Spleen (tissue), 11 donors: Measurements from ENCODE around the gene DPM1. TPM values are rescaled to one million over a fixed set of nuclear protein-coding genes. Genes with fewer than 3 reads are reported as not detected.
A peak's percentile ranks its signal among the peaks of the same experiment; 100 is the strongest.

ENCODE experiments used
- DNase-seq: peaks from one replicate; pipeline ENCODE4 v3.0.0-alpha.2; 2020
- H3K27ac ChIP-seq, 8 donors: fragments of 200-600 bp; sonication (generic) in 7 of 8; 1 replicate in 4 of 8; 2 replicates in 4 of 8; pipeline versions ENCODE4 v1.5.0 to v1.8.0; 2016 to 2021; ENCODE audit warnings: inconsistent platforms in 4 of 8, mild to moderate bottlenecking in 4 of 8, moderate library complexity in 1 of 8
- H3K27me3 ChIP-seq, 7 donors: fragments of 200-600 bp; sonication (generic) in 6 of 7; replicated peaks in 1 of 7; 1 replicate in 4 of 7; 2 replicates in 3 of 7; pipeline versions ENCODE4 v1.5.0 to v1.8.0; 2016 to 2021; ENCODE audit warnings: inconsistent platforms in 3 of 7, mild to moderate bottlenecking in 1 of 7
- H3K36me3 ChIP-seq, 6 donors: fragments of 200-600 bp; sonication (generic) in 5 of 6; 1 replicate in 4 of 6; 2 replicates in 2 of 6; pipeline versions ENCODE4 v1.5.0 to v1.8.0; 2016 to 2021; ENCODE audit warnings: inconsistent platforms in 2 of 6
- H3K4me1 ChIP-seq, 6 donors: fragments of 200-600 bp; sonication (generic) in 5 of 6; 1 replicate in 3 of 6; 2 replicates in 3 of 6; pipeline versions ENCODE4 v1.5.0 to v1.8.0; 2016 to 2021; ENCODE audit warnings: inconsistent platforms in 3 of 6
- H3K4me3 ChIP-seq, 8 donors: fragments of 200-600 bp; sonication (generic) in 7 of 8; 1 replicate in 4 of 8; 2 replicates in 4 of 8; pipeline versions ENCODE4 v1.5.0 to v1.8.0; 2016 to 2021; ENCODE audit warnings: inconsistent platforms in 4 of 8, mild to moderate bottlenecking in 4 of 8, moderate library complexity in 2 of 8
- H3K9me3 ChIP-seq, 8 donors: fragments of 200-600 bp; sonication (generic) in 7 of 8; 1 replicate in 4 of 8; 2 replicates in 4 of 8; pipeline versions ENCODE4 v1.5.0 to v1.8.0; 2016 to 2021; ENCODE audit warnings: inconsistent platforms in 4 of 8
- POLR2A ChIP-seq, 3 donors: fragments of 450-650 bp; IDR thresholded peaks; one replicate each; pipeline ENCODE4 v1.5.1; 2017; ENCODE audit warnings: antibody characterized with exemption in 3 of 3, mild to moderate bottlenecking in 1 of 3
- POLR2AphosphoS5 ChIP-seq, 3 donors: sonication (generic); formaldehyde crosslinking; IDR thresholded peaks; one replicate each; pipeline ENCODE4 v1.5.1; 2017; ENCODE audit warnings: antibody characterized with exemption in 3 of 3
- WGBS, 5 donors: extraction: QIAGEN DNeasy Blood & Tissue Kit in 3 of 5; methylation state at CpG; one replicate each; pipeline versions ENCODE4 v1.1.5 to v1.1.7; 2013 to 2018; 5-methylcytosine and 5-hydroxymethylcytosine counted together
- intact Hi-C: fragments of 100-400 bp; cut with DNase I; formaldehyde crosslinking; loops from one replicate; pipeline ENCODE4 v1.15.0; 2023; ENCODE audit warnings: low total_unique reads
- polyA plus RNA-seq, 3 donors: library from polyadenylated mRNA; stranded (reverse); fragments of 200-250 nt; gene quantifications; one replicate each; pipeline ENCODE4 v1.2.1, GENCODE V29; 2013
- total RNA-seq, 7 donors: library from RNA; depleted of rRNA in 3 of 7; stranded (reverse); fragments of >200 nt in 3 of 7; fragmentation: NEBNext Ultra II Directional in 4 of 7; extraction: Animal tissue kit (Norgen Biotek cat#: 25700) in 4 of 7; gene quantifications; one replicate each; pipeline versions ENCODE4 v1.1.0 to v1.2.1, GENCODE V29; 2016 to 2021
- TF ChIP-seq, protein P1 (sequence below), 11 experiments: fragments of 200-600 bp in 7 of 11; fragments of 450-650 bp in 4 of 11; sonication (generic) in 4 of 11; IDR thresholded peaks in 8 of 11; conservative IDR thresholded peaks in 3 of 11; 1 replicate in 7 of 11; 2 replicates in 4 of 11; pipeline versions ENCODE4 v1.4.0 to v1.8.0; 2016 to 2021; ENCODE audit warnings: antibody characterized with exemption in 11 of 11, inconsistent platforms in 4 of 11, mild to moderate bottlenecking in 1 of 11
- donor health status: healthy with polysubstance abuse.
- donor health status: DM: no; HTN: no; CAD: no; lungs with moderate emphysema.
- donor health status: DM: no; HTN: no; CAD: no.
- donor health status: Bipolar disorder and iron deficiency.
- donor health status: healthy.
- donor health status: DM: no; HTN: no; CAD: no.
- donor health status: DM: yes; HTN: yes; CAD: no.

The DPM1 gene
- total and polyA plus RNA-seq, 10 donors = 28.1 to 65.0 (median 43.8) TPM

DNA sequence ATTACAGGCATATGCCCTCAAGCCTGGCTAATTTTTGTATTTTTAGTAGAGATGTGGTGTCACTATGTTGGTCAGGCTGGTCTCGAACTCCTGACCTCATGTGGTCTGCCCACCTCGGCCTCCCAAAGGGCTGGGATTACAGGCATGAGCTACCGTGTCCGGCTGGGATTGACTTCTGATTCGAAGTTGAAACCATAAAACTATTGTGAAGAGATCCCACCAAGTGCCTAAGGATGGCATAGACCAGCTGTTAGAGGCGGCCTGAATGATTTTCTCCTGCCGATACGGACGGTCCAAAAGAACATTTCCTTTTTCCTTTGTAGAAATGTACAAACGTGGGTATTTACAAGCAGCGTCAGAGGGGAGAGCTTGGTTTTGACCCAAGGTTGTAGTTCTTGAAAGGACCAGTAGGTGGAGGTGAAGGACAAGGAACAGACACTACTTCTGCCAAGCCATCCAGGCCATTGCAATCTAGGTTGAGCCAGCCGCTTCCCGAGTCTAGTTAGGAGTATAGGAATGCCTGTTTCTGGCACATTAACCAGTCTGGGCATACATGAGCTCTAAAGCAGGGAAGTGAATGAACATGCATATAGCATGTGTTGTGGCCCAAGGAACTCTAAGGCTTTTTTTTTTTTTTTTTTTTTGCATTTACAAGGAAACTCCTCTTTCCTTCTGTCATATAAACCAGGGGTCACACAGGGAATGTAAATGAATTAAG lies 29.3 kb upstream of the DPM1 start:
- H3K27me3 ChIP-seq = peaks cover 0 to 48% (median 5%) of the 10 kb centered on the region in 7 donors
- H3K36me3 ChIP-seq = no peaks in the 10 kb centered on the region
- 11 to 23% (median 19%) methylated on average over 13 of the region's 13 CpGs for WGBS, 5 donors
- DNase-seq = no peak
- intact Hi-C loops = loop anchor here (5.0 to 10.0 kb wide), 2 partner anchors 320 to 637 kb away; no protein-coding TSS in a partner anchor
- no peak for TF ChIP-seq POLR2AphosphoS5 (IDR thresholded peaks at IDR 0.05)
- TF ChIP-seq, protein P1, sequence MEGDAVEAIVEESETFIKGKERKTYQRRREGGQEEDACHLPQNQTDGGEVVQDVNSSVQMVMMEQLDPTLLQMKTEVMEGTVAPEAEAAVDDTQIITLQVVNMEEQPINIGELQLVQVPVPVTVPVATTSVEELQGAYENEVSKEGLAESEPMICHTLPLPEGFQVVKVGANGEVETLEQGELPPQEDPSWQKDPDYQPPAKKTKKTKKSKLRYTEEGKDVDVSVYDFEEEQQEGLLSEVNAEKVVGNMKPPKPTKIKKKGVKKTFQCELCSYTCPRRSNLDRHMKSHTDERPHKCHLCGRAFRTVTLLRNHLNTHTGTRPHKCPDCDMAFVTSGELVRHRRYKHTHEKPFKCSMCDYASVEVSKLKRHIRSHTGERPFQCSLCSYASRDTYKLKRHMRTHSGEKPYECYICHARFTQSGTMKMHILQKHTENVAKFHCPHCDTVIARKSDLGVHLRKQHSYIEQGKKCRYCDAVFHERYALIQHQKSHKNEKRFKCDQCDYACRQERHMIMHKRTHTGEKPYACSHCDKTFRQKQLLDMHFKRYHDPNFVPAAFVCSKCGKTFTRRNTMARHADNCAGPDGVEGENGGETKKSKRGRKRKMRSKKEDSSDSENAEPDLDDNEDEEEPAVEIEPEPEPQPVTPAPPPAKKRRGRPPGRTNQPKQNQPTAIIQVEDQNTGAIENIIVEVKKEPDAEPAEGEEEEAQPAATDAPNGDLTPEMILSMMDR (IDR thresholded peaks at IDR 0.05 in 8 of 11, conservative IDR thresholded peaks at IDR 0.05 in 3 of 11) = peak; percentile 75 to 95 (median 90)
- peak overlapping the region in 1 of 8 donors; percentile 42 for H3K27ac ChIP-seq
- H3K9me3 ChIP-seq = no peaks in the 10 kb centered on the region
- peaks cover 0 to 20% (median 2%) of the 10 kb centered on the region in 6 donors for H3K4me1 ChIP-seq
- no peak overlapping the region for H3K4me3 ChIP-seq

DNA sequence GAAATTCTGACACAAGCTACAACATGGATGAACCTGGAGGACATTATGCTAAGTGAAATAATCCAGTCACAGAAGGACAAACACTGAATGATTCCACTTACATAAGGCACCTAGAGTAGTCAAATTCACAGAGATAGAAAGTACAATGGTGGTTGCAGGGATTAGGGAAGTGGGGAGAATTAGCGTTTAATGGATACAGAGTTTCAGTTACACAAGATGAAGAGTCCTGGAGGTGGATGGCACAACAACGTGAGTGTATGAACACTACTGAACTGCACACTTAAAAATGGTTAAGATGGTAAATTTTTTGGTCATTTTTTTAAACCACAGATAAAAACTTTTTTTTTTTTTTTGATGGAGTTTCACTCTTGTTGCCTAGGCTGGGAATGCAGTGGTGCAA lies 25.0 kb upstream of the DPM1 start:
- DNase-seq = no peak
- TF ChIP-seq POLR2AphosphoS5 (IDR thresholded peaks at IDR 0.05) (no peak), POLR2A (IDR thresholded peaks at IDR 0.05) (no peak)
- TF ChIP-seq, protein P1 (IDR thresholded peaks at IDR 0.05 in 8 of 11, conservative IDR thresholded peaks at IDR 0.05 in 3 of 11) = no peak
- no peaks in the 10 kb centered on the region for H3K36me3 ChIP-seq
- H3K4me1 ChIP-seq = peaks cover 4 to 34% (median 18%) of the 10 kb centered on the region in 6 donors
- peaks cover 0 to 57% (median 5%) of the 10 kb centered on the region in 7 donors for H3K27me3 ChIP-seq
- 30 to 44% (median 37%) methylated on average over 2 of the region's 2 CpGs for WGBS, 5 donors
- intact Hi-C loops = loop anchor here (10.0 kb wide), 1 partner anchor 641 kb away; no protein-coding TSS in a partner anchor
- H3K9me3 ChIP-seq = no peaks in the 10 kb centered on the region
- no peak overlapping the region for H3K27ac ChIP-seq
- H3K4me3 ChIP-seq = no peak overlapping the region

DNA sequence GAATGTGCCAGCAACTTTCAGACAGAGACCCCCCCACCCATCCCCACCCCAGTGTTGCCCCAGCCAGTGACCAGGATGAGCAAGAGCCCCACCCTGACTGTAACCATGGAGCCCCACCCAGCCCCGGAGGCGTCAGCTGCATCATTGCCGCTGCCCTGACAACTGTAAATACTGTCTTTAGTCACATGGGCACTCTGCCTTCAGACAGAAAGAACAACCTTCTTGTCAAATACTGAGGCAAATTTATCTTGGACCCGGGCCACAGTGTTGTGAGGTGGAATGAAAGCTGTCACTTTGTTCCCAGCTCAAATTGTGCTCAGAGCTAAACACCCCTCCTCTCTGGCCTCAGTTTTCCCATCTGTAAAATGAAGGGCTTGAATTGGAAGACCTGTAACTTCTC lies 24.0 kb upstream of the DPM1 start:
- intact Hi-C loops = loop anchor here (10.0 kb wide), 1 partner anchor 642 kb away; no protein-coding TSS in a partner anchor
- Histone ChIP-seq H3K4me1 (peaks cover 4 to 32% (median 13%) of the 10 kb centered on the region in 6 donors), H3K4me3 (no peak overlapping the region), H3K27ac (peak overlapping the region in 6 of 8 donors; percentile 51 to 85 (median 79)), H3K36me3 (no peaks in the 10 kb centered on the region), H3K27me3 (peaks cover 0 to 55% (median 5%) of the 10 kb centered on the region in 7 donors), H3K9me3 (no peaks in the 10 kb centered on the region)
- no peak for DNase-seq
- WGBS, 5 donors = 39 to 55% (median 43%) methylated on average over 2 to 4 of the region's 4 CpGs
- no peak for TF ChIP-seq POLR2A (IDR thresholded peaks at IDR 0.05)
- TF ChIP-seq, protein P1 (IDR thresholded peaks at IDR 0.05 in 8 of 11, conservative IDR thresholded peaks at IDR 0.05 in 3 of 11) = no peak
- TF ChIP-seq POLR2AphosphoS5 (IDR thresholded peaks at IDR 0.05) = no peak

DNA sequence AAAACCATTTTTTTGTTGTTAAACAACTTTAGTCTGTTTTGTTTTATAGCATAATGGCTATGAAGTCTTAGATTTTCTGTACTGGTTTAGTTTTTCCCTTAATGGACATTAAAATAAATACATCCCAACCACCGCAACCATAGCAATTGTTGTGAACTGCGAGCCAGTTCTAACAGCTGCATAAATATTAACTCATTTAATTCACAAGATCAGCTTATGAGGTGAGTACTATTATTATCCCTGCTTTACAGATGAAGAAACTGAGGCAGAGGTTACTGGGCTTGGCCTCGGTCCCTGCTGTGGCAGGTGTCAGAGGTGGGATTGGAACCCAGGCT lies 23.3 kb upstream of the DPM1 start:
- intact Hi-C loops = loop anchor here (10.0 kb wide), 1 partner anchor 643 kb away; no protein-coding TSS in a partner anchor
- WGBS, 5 donors = 89 to 97% (median 92%) methylated on average over 3 of the region's 3 CpGs

More for the DNA sequence above, 23.3 kb upstream of the DPM1 start:
- Histone ChIP-seq H3K9me3 (no peaks in the 10 kb centered on the region), H3K4me1 (peaks cover 4 to 32% (median 13%) of the 10 kb centered on the region in 6 donors), H3K36me3 (no peaks in the 10 kb centered on the region), H3K27ac (peak overlapping the region in 7 of 8 donors; percentile 51 to 85 (median 78)), H3K4me3 (no peak overlapping the region), H3K27me3 (peaks cover 0 to 49% (median 5%) of the 10 kb centered on the region in 7 donors)
- DNase-seq = no peak
- TF ChIP-seq, protein P1 (IDR thresholded peaks at IDR 0.05 in 8 of 11, conservative IDR thresholded peaks at IDR 0.05 in 3 of 11) = peak in 1 of 11 experiments; percentile 2
- TF ChIP-seq POLR2A (IDR thresholded peaks at IDR 0.05) (no peak), POLR2AphosphoS5 (IDR thresholded peaks at IDR 0.05) (no peak)
